Ishikawa (cell line): ENCODE results near the gene SLCO4A1.

Experiments used
- CEBPB ChIP-seq: IDR thresholded peaks from 2 replicates; pipeline ENCODE4 v1.6.1; 2012
- EGR1 ChIP-seq: IDR thresholded peaks from 2 replicates; pipeline ENCODE4 v1.6.1; 2012
- EP300 ChIP-seq: IDR thresholded peaks from 2 replicates; pipeline ENCODE4 v1.6.1; 2012; ENCODE audit warnings: borderline replicate concordance
- MAX ChIP-seq: IDR thresholded peaks from 2 replicates; pipeline ENCODE4 v1.6.1; 2012
- NFIC ChIP-seq: IDR thresholded peaks from 2 replicates; pipeline ENCODE4 v1.6.1; 2012
- REST ChIP-seq: IDR thresholded peaks from 2 replicates; pipeline ENCODE4 v1.6.1; 2012; ENCODE audit warnings: low read depth, mild to moderate bottlenecking
- TAF1 ChIP-seq: IDR thresholded peaks from 2 replicates; pipeline ENCODE4 v1.6.1; 2012; ENCODE audit warnings: low read depth, mild to moderate bottlenecking
- TEAD4 ChIP-seq: IDR thresholded peaks from 2 replicates; pipeline ENCODE4 v1.6.1; 2012
- USF1 ChIP-seq: IDR thresholded peaks from 2 replicates; pipeline ENCODE4 v1.6.1; 2012

GRCh38 chr20:62635232-62635631 lies 7.1 kb upstream of the SLCO4A1 start:
- no peak for TF ChIP-seq TAF1
- TF ChIP-seq USF1: no peak
- TF ChIP-seq NFIC: no peak
- no peak for TF ChIP-seq MAX
- TF ChIP-seq CEBPB: no peak
- TF ChIP-seq REST: no peak
- TF ChIP-seq EGR1: no peak
- TF ChIP-seq TEAD4: no peak
- TF ChIP-seq EP300: no peak
